ENCODE data around the gene PWWP2B. TPM values are rescaled to one million over a fixed set of nuclear protein-coding genes. Genes with fewer than 3 reads are reported as not detected.

Gene PWWP2B
- total RNA-seq, 1 donor from 2014 or later, result 7.6 TPM

DNA sequence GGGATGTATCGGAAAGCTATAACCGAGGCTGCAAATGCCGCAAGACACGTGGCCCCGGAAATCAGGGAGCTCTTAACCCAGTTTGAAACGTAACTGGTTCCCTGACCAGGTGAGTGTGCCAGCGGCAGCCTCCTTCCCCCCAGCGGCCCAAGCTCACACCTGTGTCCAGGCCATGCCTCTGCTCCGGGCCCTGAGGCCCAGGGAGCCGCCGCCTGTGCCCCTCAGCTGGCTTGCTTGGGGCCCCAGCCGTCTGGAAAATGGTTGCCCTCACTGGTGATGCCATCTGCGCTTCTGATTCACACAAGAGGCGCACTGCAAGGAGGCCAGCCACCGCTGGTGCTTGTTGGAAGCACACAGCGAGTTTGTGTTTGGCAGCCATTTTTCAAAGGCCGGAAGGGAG lies 9.2 kb downstream of the PWWP2B start:
- DNase-seq (ENCODE audit: low spot score), result no peak
- Mint-ChIP-seq H3K4me3 (ENCODE audit: unreplicated experiment) (peak overlapping the region; percentile 74), H3K27ac (ENCODE audit: unreplicated experiment) (peak overlapping the region; percentile 68), H3K36me3 (ENCODE audit: low read depth, unreplicated experiment) (peaks cover 4% of the 10 kb centered on the region), H3K9me3 (ENCODE audit: unreplicated experiment) (no peaks in the 10 kb centered on the region), H3K4me1 (ENCODE audit: unreplicated experiment) (peaks cover 12% of the 10 kb centered on the region), H3K27me3 (ENCODE audit: unreplicated experiment) (peaks cover 18% of the 10 kb centered on the region)
- TF ChIP-seq, protein P1, sequence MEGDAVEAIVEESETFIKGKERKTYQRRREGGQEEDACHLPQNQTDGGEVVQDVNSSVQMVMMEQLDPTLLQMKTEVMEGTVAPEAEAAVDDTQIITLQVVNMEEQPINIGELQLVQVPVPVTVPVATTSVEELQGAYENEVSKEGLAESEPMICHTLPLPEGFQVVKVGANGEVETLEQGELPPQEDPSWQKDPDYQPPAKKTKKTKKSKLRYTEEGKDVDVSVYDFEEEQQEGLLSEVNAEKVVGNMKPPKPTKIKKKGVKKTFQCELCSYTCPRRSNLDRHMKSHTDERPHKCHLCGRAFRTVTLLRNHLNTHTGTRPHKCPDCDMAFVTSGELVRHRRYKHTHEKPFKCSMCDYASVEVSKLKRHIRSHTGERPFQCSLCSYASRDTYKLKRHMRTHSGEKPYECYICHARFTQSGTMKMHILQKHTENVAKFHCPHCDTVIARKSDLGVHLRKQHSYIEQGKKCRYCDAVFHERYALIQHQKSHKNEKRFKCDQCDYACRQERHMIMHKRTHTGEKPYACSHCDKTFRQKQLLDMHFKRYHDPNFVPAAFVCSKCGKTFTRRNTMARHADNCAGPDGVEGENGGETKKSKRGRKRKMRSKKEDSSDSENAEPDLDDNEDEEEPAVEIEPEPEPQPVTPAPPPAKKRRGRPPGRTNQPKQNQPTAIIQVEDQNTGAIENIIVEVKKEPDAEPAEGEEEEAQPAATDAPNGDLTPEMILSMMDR (IDR thresholded peaks at IDR 0.05; ENCODE audit: unreplicated experiment), result no peak

DNA sequence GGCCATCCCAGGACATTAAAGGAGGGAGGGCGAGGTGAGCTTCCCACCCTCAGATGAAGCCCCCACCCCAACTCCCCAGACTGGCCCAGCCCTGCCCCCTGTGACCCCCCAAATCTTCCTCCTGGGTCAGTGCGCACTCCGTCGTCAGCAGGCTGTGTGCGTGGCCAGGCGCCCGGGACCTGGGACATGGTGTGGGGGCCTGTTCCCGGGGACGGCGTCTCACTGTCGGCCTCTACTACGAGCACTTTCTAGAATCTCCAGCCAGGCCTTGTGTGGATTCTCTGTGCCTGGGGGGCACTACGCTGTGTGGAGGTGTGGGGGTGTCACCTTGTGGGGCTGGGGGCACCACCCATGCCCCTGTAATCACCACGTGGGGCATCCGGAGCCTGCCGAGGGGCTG lies 9.8 kb downstream of the PWWP2B start:
- peaks cover 18% of the 10 kb centered on the region for H3K27me3 Mint-ChIP-seq (ENCODE audit: unreplicated experiment)
- peaks cover 12% of the 10 kb centered on the region for H3K4me1 Mint-ChIP-seq (ENCODE audit: unreplicated experiment)
- no peak overlapping the region for H3K27ac Mint-ChIP-seq (ENCODE audit: unreplicated experiment)

DNA sequence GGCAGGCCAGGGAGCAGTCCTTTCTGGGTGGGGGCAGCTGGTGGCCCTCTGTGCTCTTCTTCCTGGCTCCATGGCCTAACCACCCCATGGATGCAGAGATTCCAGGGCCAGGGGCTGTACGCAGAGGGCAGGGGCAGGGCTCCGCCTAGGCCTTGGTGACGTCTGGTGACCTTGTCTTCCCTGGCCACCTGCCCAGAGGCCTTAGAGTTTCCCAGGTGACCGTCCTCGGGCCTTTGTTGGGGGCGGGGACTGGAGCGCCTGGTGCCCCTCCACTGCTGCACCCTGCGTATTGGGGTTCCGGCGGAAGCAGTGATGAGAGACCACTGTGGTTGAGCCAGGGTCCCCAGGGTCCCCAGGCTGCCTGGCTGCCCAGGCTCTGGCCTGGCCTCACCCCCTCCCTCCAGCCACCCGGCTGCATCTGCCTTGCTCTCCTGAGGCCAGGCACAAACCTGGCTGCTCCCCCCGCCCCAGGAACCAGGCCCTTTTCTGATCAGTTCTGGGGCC lies 10.3 kb downstream of the PWWP2B start:
- peaks cover 4% of the 10 kb centered on the region for H3K36me3 Mint-ChIP-seq (ENCODE audit: low read depth, unreplicated experiment)
- DNase-seq (ENCODE audit: low spot score), result no peak
- H3K27me3 Mint-ChIP-seq (ENCODE audit: unreplicated experiment), result peaks cover 18% of the 10 kb centered on the region
- no peak overlapping the region for H3K4me3 Mint-ChIP-seq (ENCODE audit: unreplicated experiment)
- H3K4me1 Mint-ChIP-seq (ENCODE audit: unreplicated experiment), result peaks cover 12% of the 10 kb centered on the region
- TF ChIP-seq, protein P1 (IDR thresholded peaks at IDR 0.05; ENCODE audit: unreplicated experiment), result no peak
- no peaks in the 10 kb centered on the region for H3K9me3 Mint-ChIP-seq (ENCODE audit: unreplicated experiment)
- H3K27ac Mint-ChIP-seq (ENCODE audit: unreplicated experiment), result no peak overlapping the region

More for the DNA sequence above, 9.8 kb downstream of the PWWP2B start:
- Mint-ChIP-seq H3K4me3 (ENCODE audit: unreplicated experiment) (no peak overlapping the region), H3K36me3 (ENCODE audit: low read depth, unreplicated experiment) (peaks cover 4% of the 10 kb centered on the region), H3K9me3 (ENCODE audit: unreplicated experiment) (no peaks in the 10 kb centered on the region)
- TF ChIP-seq, protein P1 (IDR thresholded peaks at IDR 0.05; ENCODE audit: unreplicated experiment), result no peak
- no peak for DNase-seq (ENCODE audit: low spot score)

DNA sequence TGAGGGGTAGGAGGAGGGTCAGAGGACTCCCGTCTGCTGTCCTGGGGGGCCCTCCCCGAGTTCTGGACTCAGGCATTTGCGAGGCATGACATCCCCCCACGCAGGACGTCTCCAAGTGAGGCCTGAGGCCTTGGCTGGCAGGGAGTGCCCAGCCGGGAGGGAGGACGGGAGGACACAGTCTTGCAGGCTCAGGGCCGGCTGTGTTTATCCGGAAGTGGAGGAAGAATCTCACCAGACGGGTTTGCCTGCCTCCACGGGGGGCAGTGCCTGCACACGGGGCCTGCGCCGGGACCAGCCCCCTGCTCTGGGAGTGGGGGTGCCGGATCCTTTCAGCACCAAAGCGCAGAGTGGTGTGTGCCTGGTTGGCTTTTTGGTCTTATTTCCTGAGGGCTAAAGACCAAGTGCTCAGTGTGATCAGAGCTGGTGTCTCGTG lies 10.9 kb downstream of the PWWP2B start:
- Mint-ChIP-seq H3K27me3 (ENCODE audit: unreplicated experiment) (peaks cover 18% of the 10 kb centered on the region), H3K36me3 (ENCODE audit: low read depth, unreplicated experiment) (peaks cover 4% of the 10 kb centered on the region), H3K9me3 (ENCODE audit: unreplicated experiment) (no peaks in the 10 kb centered on the region), H3K4me3 (ENCODE audit: unreplicated experiment) (no peak overlapping the region), H3K4me1 (ENCODE audit: unreplicated experiment) (peaks cover 12% of the 10 kb centered on the region), H3K27ac (ENCODE audit: unreplicated experiment) (no peak overlapping the region)
- TF ChIP-seq, protein P1 (IDR thresholded peaks at IDR 0.05; ENCODE audit: unreplicated experiment), result no peak
- DNase-seq (ENCODE audit: low spot score), result peak; percentile 51

DNA sequence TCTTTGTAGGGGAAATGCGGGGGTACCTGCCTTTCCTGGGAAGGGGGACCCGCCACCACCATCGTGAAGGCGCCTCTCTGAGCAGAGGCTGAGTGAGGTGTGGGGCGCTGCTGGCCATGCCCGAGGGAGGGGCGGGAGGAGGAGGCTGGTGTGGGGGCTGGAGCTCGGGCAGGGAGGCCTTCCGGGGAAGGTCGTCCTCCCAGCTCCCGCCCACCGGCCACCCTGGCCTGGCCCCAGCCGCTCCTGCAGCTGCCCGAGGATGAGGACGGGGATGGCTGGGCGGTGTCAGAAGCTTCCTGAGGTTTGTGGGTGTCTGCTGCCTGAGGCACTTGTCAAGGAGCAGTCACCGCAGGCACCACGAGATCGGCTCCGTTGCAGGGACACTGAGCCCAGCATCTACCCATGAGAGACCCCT lies 11.4 kb downstream of the PWWP2B start:
- no peak overlapping the region for H3K27ac Mint-ChIP-seq (ENCODE audit: unreplicated experiment)
- TF ChIP-seq, protein P1 (IDR thresholded peaks at IDR 0.05; ENCODE audit: unreplicated experiment), result no peak
- H3K4me3 Mint-ChIP-seq (ENCODE audit: unreplicated experiment), result no peak overlapping the region
- H3K36me3 Mint-ChIP-seq (ENCODE audit: low read depth, unreplicated experiment), result peaks cover 4% of the 10 kb centered on the region
- H3K9me3 Mint-ChIP-seq (ENCODE audit: unreplicated experiment), result no peaks in the 10 kb centered on the region
- peaks cover 12% of the 10 kb centered on the region for H3K4me1 Mint-ChIP-seq (ENCODE audit: unreplicated experiment)
- no peak for DNase-seq (ENCODE audit: low spot score)
- peaks cover 15% of the 10 kb centered on the region for H3K27me3 Mint-ChIP-seq (ENCODE audit: unreplicated experiment)
